LHCN-M2 (cell line): ENCODE measurements around the gene CT45A7. TPM values are rescaled to one million over a fixed set of nuclear protein-coding genes. Genes with fewer than 3 reads are reported as not detected.
"Not testable (repeated sequence)": the region's sequence is repeated elsewhere in the genome, so short reads cannot be mapped to it uniquely, and the experiment has no call there.

Source experiments
- DNase-seq: peaks from one replicate; pipeline ENCODE4 v3.0.0-alpha.2; 2012; ENCODE audit warnings: low read depth
- polyA plus RNA-seq: library from polyadenylated mRNA; unstranded; fragments of >200 nt; gene quantifications from one replicate; pipeline ENCODE4 v1.2.1, GENCODE V29; 2012; ENCODE audit warnings: missing spikeins
- total RNA-seq: library from RNA; depleted of rRNA; stranded (reverse); fragments of >200 nt; gene quantifications from 2 replicates; pipeline ENCODE4 v1.2.3, GENCODE V29; 2014; rRNA removed

The CT45A7 gene, protein sequence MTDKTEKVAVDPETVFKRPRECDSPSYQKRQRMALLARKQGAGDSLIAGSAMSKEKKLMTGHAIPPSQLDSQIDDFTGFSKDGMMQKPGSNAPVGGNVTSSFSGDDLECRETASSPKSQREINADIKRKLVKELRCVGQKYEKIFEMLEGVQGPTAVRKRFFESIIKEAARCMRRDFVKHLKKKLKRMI
- not detected in 2 replicates for total RNA-seq
- not detected for polyA plus RNA-seq

DNA sequence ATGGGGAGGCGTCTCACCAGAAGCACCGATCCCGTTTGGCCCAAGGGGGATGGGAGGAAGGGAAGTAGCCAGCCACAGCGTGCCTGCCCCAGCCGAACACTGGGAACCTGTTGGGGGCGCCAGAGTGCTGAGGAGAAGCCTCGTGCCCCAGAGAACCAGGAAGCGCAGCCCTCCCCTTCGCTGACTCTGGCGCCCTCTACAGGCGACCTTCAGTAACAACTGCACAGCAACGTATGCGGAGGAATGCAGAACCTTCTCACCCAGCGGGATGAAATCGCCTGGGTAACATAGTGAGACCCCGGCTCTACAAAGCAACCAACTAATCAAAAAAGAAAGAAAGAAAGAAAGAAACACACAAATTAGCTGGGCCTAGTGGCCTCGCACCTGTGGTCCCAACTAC lies at the start of gene CT45A7:
Gene CT45A7 (minus strand): TSS at position 101 of the 400 bp plus-strand sequence. CDS start 3,747 bp downstream, outside the sequence.
- not testable (repeated sequence) for DNase-seq

- not testable (repeated sequence) for DNase-seq
Measured at GRCh38 chrX:135882741-135883140, 45.7 kb upstream of the CT45A7 start.

GRCh38 chrX:135871712-135872111 lies 34.6 kb upstream of the CT45A7 start, which contains the start of gene CT45A9:
Gene CT45A9 (minus strand): TSS chrX:135871812. CDS start chrX:135868061, 3,751 bp downstream.
- DNase-seq, result not testable (repeated sequence)

- not testable (repeated sequence) for DNase-seq
Measured at GRCh38 chrX:135854438-135854837, 17.4 kb upstream of the CT45A7 start, which contains the start of gene CT45A8. Gene CT45A8 (minus strand): TSS chrX:135854538. CDS start chrX:135850783, 3,755 bp downstream.

GRCh38 chrX:135819912-135820311 lies 17.2 kb downstream of the CT45A7 start, which contains the start of gene CT45A2:
Gene CT45A2 (minus strand): TSS chrX:135820012. CDS start chrX:135816265, 3,747 bp downstream.
- DNase-seq, result not testable (repeated sequence)

- not testable (repeated sequence) for DNase-seq
Measured at GRCh38 chrX:135802687-135803086, 34.4 kb downstream of the CT45A7 start, which contains the start of gene CT45A6. Gene CT45A6 (minus strand): TSS chrX:135802787. CDS start chrX:135798993, 3,794 bp downstream.

GRCh38 chrX:135785403-135785802 lies 51.7 kb downstream of the CT45A7 start, which contains the start of gene CT45A5:
Gene CT45A5 (minus strand): TSS chrX:135785503. CDS start chrX:135781729, 3,774 bp downstream.
- not testable (repeated sequence) for DNase-seq

Other genes with a start within 250 kb of the CT45A7 start
- not detected in 2 replicates for gene CT45A1, start 123.6 kb downstream of the CT45A7 start, total RNA-seq
- gene CT45A3, start 69.1 kb downstream of the CT45A7 start, total RNA-seq, result not detected in 2 replicates
- not detected in 2 replicates for gene CT45A5, start 51.8 kb downstream of the CT45A7 start, total RNA-seq
- gene CT45A6, start 34.5 kb downstream of the CT45A7 start, total RNA-seq, result not detected in 2 replicates
- not detected in 2 replicates for gene CT45A2, start 17.3 kb downstream of the CT45A7 start, total RNA-seq
- not detected in 2 replicates for gene CT45A8, start 17.3 kb upstream of the CT45A7 start, total RNA-seq
- not detected in 2 replicates for gene CT45A9, start 34.5 kb upstream of the CT45A7 start, total RNA-seq
- gene CT45A10, start 56.2 kb upstream of the CT45A7 start, total RNA-seq, result not detected in 2 replicates
- gene SAGE1, start 56.4 kb upstream of the CT45A7 start, total RNA-seq, result not detected in 2 replicates
- 20.7 and 23.8 TPM in 2 replicates for gene MMGT1, start 136.7 kb upstream of the CT45A7 start, total RNA-seq
- gene SLC9A6, start 148.2 kb upstream of the CT45A7 start, total RNA-seq, result 18.7 and 23.6 TPM in 2 replicates